GM19240 (cell line): Measurements from ENCODE around the gene ZNF593.

Experiments
- DNase-seq: peaks from one replicate; pipeline ENCODE4 v3.0.0; 2011; ENCODE audit warnings: low spot score; ENCODE audit not compliant: insufficient read length

Gene ZNF593

GRCh38 chr1:26200413-26200812 is 30.7 kb downstream of the ZNF593 start:
- DNase-seq = no peak

GRCh38 chr1:26203642-26204318 is 34.1 kb downstream of the ZNF593 start:
- no peak for DNase-seq

DNA sequence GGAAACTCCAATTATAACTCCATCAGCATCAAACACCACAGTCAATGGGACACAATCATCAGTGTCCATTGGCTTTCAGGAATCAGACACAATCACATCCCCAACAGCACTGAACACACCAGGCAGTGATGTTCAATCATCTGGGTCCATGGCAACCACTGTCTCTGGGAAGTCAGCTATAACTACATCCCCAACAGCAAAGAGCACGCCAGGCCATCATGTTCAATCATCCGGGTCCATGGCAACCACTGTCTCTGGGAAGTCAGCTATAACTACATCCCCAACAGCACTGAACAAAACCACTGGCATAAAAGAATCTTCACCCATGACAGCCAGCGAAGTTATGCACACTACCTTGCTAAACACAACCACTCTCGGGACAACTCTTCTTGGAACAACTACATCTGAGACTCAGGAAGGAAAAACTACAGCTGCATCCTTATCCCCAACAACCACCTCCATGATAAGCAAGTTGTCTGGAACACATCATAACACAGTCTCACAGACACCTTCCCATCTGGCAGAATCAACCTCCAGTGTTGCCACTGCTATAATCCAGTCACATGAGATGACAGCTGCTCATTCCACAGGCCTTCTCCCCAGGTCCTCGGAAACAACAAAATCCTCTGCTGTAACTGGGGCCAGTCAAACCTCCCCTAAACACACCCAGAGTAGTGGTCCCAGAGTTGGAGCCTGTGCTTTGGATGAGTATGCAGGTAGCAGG is 40.6 kb downstream of the ZNF593 start:
- DNase-seq = no peak

- DNase-seq = no peak
These were observed 43.0 kb downstream of the ZNF593 start for GRCh38 chr1:26212726-26213125.

GRCh38 chr1:26213335-26213905 is 43.7 kb downstream of the ZNF593 start:
- DNase-seq = no peak

DNA sequence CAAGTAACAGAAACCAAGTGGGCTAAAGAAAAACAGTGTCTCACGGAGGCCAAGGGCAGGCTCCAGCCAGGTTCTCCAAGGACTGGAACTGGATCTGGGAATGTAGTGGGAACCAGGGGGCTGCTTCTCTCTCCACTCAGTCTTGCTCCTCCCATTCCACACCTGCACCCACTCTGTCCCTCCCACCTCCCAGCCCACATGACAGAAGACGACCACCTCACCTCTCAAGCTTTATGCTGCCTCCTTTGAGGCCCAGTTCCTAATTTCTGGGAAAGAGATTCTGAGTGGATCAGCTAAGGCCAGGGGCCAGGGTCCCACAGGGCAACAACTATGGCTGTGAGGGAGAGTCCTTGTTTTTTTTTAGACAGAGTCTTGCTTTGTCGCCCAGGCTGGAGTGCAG is 45.5 kb downstream of the ZNF593 start:
- DNase-seq = no peak

DNA sequence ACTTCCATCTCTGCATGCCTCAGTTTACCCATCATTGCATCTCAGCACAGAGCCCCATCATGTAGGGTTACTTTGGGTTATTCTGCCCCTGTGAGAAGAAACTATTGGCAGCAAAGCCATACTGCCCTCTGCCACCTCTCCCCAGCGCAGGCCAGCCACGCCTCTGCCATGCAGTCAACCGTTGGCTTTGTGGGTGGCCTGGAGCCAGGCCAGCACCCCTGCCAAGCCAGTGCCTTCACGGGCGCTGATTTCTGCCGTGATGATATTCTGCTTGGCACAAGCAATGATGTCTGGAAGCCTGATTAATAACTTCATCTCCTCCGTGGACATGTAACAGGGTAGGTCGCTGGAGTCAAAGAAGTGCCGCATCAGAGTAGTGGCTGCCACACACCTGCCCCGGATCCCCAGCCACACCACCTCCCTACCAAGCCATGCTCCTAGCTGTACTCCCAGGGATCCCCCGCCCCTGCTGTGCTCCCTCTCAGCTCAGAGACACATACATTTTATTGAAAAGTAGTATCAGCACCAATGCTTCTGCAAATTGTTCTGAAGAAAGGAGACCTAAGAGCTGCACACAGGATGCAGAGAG is 49.3 kb downstream of the ZNF593 start:
- no peak for DNase-seq
